GM12878 (cell line): ENCODE data around the gene SPOP. TPM values are rescaled to one million over a fixed set of nuclear protein-coding genes. Genes with fewer than 3 reads are reported as not detected.

Experiments used
- ATAC-seq: fragments of 200-7000 bp; cut with Tn5 transposase; 3 replicates; pipeline ENCODE4 v1.9.1; 2020; ENCODE audit warnings: mild to moderate bottlenecking, moderate library complexity
- BruUV-seq: library from RNA; stranded (reverse); fragments of 400-500 nt; replicated peaks from 2 replicates; lab custom pipeline; 2021; lab: Mats Ljungman, UMichigan
- CTCF ChIA-PET: fragments of 300-600 bp; sonication (Branson Sonifier 250); formaldehyde crosslinking; extraction: SDS; loops from one replicate; lab custom pipeline; 2021; ENCODE audit warnings: inconsistent platforms; lab: Yijun Ruan, JAX
- POLR2A ChIA-PET: fragments of 350-600 bp; formaldehyde crosslinking; extraction: SDS; loops from one replicate; lab custom pipeline; 2021; ENCODE audit warnings: inconsistent platforms; lab: Charles Lee
- RAD21 ChIA-PET: fragments of 300-600 bp; sonication (Branson Sonifier 250); formaldehyde crosslinking; loops from one replicate; lab custom pipeline; 2023; ENCODE audit warnings: antibody characterized with exemption; ENCODE audit not compliant: unreplicated experiment; lab: Charles Lee
- SMC1A ChIA-PET: fragments of 300-600 bp; sonication (Branson Sonifier 250); formaldehyde crosslinking; loops from one replicate; lab custom pipeline; 2023; ENCODE audit not compliant: unreplicated experiment, uncharacterized antibody; lab: Charles Lee
- DNase-seq: peaks from one replicate; pipeline ENCODE4 v3.0.0-alpha.2; 2011; ENCODE audit warnings: low read depth, low spot score
- FAIRE-seq: peaks from 3 replicates; lab custom pipeline; 2011; peaks lifted over from hg19 to GRCh38; lab: Jason Lieb, UNC
- H2AFZ ChIP-seq: 2 replicates; pipeline ENCODE4 v1.6.0; 2011; ENCODE audit warnings: low read depth, low read length, control low read depth; ENCODE audit not compliant: control insufficient read depth
- H3K27ac ChIP-seq: 2 replicates; pipeline ENCODE4 v1.5.1; 2011; ENCODE audit warnings: control low read depth; ENCODE audit not compliant: control insufficient read depth, insufficient read depth
- H3K27me3 ChIP-seq, 2 experiments: replicated peaks in 1 of 2; 2 replicates each; pipeline versions ENCODE4 v1.6.0 to v1.6.1; 2011; ENCODE audit warnings: low read length in 1 of 2; ENCODE audit not compliant: control insufficient read depth in 2 of 2, insufficient read depth in 2 of 2
- H3K36me3 ChIP-seq, 2 experiments: 2 replicates each; pipeline ENCODE4 v1.5.1; 2011; ENCODE audit warnings: low read length in 1 of 2; ENCODE audit not compliant: control insufficient read depth in 2 of 2, insufficient read depth in 2 of 2
- H3K4me1 ChIP-seq: 2 replicates; pipeline ENCODE4 v1.6.1; 2011; ENCODE audit warnings: mild to moderate bottlenecking, low read length, moderate library complexity, mixed read lengths; ENCODE audit not compliant: control insufficient read depth, insufficient read depth
- H3K4me2 ChIP-seq: 2 replicates; pipeline ENCODE4 v1.6.0; 2011; ENCODE audit warnings: control low read depth; ENCODE audit not compliant: control insufficient read depth, insufficient read depth
- H3K4me3 ChIP-seq: fragments of 200-600 bp; sonication (generic); 2 replicates; pipeline ENCODE4 v1.5.1; 2016
- H3K79me2 ChIP-seq: 2 replicates; pipeline ENCODE4 v1.6.0; 2011; ENCODE audit warnings: low read length; ENCODE audit not compliant: control insufficient read depth, insufficient read depth
- H3K9ac ChIP-seq: 2 replicates; pipeline ENCODE4 v1.8.0; 2011; ENCODE audit warnings: low read length, control low read depth, mixed read lengths; ENCODE audit not compliant: control insufficient read depth, insufficient read depth
- H3K9me3 ChIP-seq: replicated peaks from 3 replicates; pipeline ENCODE4 v1.5.1; 2011; ENCODE audit warnings: mild to moderate bottlenecking, low read length; ENCODE audit not compliant: control insufficient read depth, insufficient read depth
- H4K20me1 ChIP-seq: 2 replicates; pipeline ENCODE4 v1.6.0; 2011; ENCODE audit not compliant: control insufficient read depth, insufficient read depth
- ASH2L ChIP-seq: fragments of 300-600, 200-600 bp; sonication (generic); IDR thresholded peaks from 2 replicates; pipeline ENCODE4 v1.6.1; 2017; ENCODE audit warnings: low read depth, mild to moderate bottlenecking, borderline replicate concordance
- BHLHE40 ChIP-seq, 2 experiments: fragments of 450-650 bp in 1 of 2; IDR thresholded peaks; 2 replicates each; pipeline ENCODE4 v1.6.1; 2011 to 2017; ENCODE audit warnings: low read depth in 2 of 2, borderline replicate concordance in 1 of 2, improper control_type of control experiment in 1 of 2, low read length in 1 of 2, mild to moderate bottlenecking in 1 of 2
- CBFB ChIP-seq: IDR thresholded peaks from 2 replicates; pipeline ENCODE4 v1.6.1; 2016; ENCODE audit warnings: antibody characterized with exemption, low read depth
- CHD2 ChIP-seq: IDR thresholded peaks from 2 replicates; pipeline ENCODE4 v1.6.1; 2011; ENCODE audit warnings: low read depth, low read length, improper control_type of control experiment, borderline replicate concordance
- ESRRA ChIP-seq: IDR thresholded peaks from 2 replicates; pipeline ENCODE4 v1.6.1; 2012; ENCODE audit warnings: mild to moderate bottlenecking, low read length, improper control_type of control experiment
- IRF4 ChIP-seq: IDR thresholded peaks from 2 replicates; pipeline ENCODE4 v1.6.1; 2011; ENCODE audit warnings: low read depth, low read length
- NRF1 ChIP-seq: conservative IDR thresholded peaks from 2 replicates; pipeline ENCODE4 v1.6.1; 2011; ENCODE audit warnings: mild to moderate bottlenecking, low read depth, low read length, improper control_type of control experiment
- RELA ChIP-seq: fragments of 450-650 bp; IDR thresholded peaks from 2 replicates; pipeline ENCODE4 v1.8.0; 2014; ENCODE audit warnings: borderline replicate concordance; ENCODE audit not compliant: partially characterized antibody
- ZBED1 ChIP-seq: IDR thresholded peaks from 2 replicates; pipeline ENCODE4 v1.6.1; 2016; ENCODE audit warnings: borderline replicate concordance
- ZNF274 ChIP-seq: IDR thresholded peaks from one replicate; pipeline ENCODE4 v1.8.0; 2011; ENCODE audit not compliant: insufficient read length, insufficient read depth
- ZNF592 ChIP-seq: fragments of 450-650 bp; IDR thresholded peaks from 2 replicates; pipeline ENCODE4 v1.6.1; 2017; ENCODE audit warnings: mild to moderate bottlenecking, moderate library complexity
- ZNF622 ChIP-seq: fragments of 450-650 bp; IDR thresholded peaks from 2 replicates; pipeline ENCODE4 v1.6.1; 2017; ENCODE audit warnings: mild to moderate bottlenecking, inconsistent platforms
- WGBS: methylation state at CpG from one replicate; pipeline ENCODE4 v1.1.6; 2016; ENCODE audit warnings: low lambda C conversion rate; ENCODE audit not compliant: insufficient replicate concordance, insufficient coverage; ENCODE audit errors: missing lambda C conversion rate; 5-methylcytosine and 5-hydroxymethylcytosine counted together
- in situ Hi-C: fragments of 300-500 bp; cut with MboI; formaldehyde crosslinking; loops from 9 replicates; pipeline ENCODE4 v1.14.3; 2018; ENCODE audit warnings: mixed read lengths
- intact Hi-C: fragments of 100-400 bp; cut with micrococcal nuclease; formaldehyde crosslinking; loops from one replicate; pipeline ENCODE4 v1.14.2; 2022; ENCODE audit not compliant: unreplicated experiment
- polyA plus RNA-seq, 11 experiments: library from polyadenylated mRNA; depleted of rRNA in 4 of 11; unstranded in 6 of 11; stranded (reverse) in 5 of 11; fragments of >200 nt; fragmentation: Nextera tagmentation in 4 of 11; fragmentation: Illumina TruSeq in 1 of 11; extraction: Ambion mirVana in 4 of 11; extraction: Trizol in 1 of 11; gene quantifications; 1 replicate in 1 of 11; 2 replicates in 10 of 11; pipeline versions ENCODE4 v1.2.1 to v1.2.3, GENCODE V29; 2011 to 2016; ENCODE audit warnings: inconsistent platforms in 2 of 11, missing spikeins in 2 of 11, low read depth in 1 of 11
- total RNA-seq, 4 experiments: library from RNA; depleted of rRNA in 3 of 4; stranded (reverse); fragments of >200 nt in 3 of 4; fragmentation: Illumina TruSeq in 1 of 4; extraction: Trizol in 1 of 4; gene quantifications; 2 replicates each; pipeline versions ENCODE4 v1.2.1 to v1.2.3, GENCODE V29; 2013 to 2021
- TF ChIP-seq, protein P1 (sequence below): fragments of 450-650 bp; formaldehyde crosslinking; IDR thresholded peaks from 2 replicates; pipeline ENCODE4 v1.4.0; 2020; ENCODE audit warnings: mild to moderate bottlenecking, moderate library complexity

SPOP gene
- total and polyA plus RNA-seq, 10 of the 15 experiments (the other 5 are each of a cell fraction or from before 2014, with no cell fraction given): 35.1 to 80.4 (median 44.7) TPM

DNA sequence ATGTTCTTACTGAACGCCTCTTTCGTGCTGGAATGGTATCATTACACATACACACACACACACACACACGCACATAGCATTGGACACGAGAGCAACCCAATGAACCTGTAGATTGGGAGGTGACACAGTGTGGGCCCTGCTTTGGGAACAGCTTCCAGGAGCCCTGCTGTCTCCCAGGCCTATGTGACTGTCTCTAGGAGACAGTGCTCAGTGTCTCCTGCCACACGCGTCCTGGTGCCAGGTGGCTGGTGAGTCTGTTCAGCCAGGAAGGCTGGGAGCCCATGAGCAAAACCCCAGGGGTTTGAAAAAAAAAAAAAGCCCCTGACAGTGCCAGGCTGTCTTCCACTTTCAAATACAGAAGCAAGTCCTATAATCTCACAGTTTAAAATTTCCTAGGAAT is 2.4 kb upstream of the SPOP start (continued):
- no peak for TF ChIP-seq ZBED1
- TF ChIP-seq ZNF622: no peak
- TF ChIP-seq ZNF592: no peak
- no peak for TF ChIP-seq ZNF274

DNA sequence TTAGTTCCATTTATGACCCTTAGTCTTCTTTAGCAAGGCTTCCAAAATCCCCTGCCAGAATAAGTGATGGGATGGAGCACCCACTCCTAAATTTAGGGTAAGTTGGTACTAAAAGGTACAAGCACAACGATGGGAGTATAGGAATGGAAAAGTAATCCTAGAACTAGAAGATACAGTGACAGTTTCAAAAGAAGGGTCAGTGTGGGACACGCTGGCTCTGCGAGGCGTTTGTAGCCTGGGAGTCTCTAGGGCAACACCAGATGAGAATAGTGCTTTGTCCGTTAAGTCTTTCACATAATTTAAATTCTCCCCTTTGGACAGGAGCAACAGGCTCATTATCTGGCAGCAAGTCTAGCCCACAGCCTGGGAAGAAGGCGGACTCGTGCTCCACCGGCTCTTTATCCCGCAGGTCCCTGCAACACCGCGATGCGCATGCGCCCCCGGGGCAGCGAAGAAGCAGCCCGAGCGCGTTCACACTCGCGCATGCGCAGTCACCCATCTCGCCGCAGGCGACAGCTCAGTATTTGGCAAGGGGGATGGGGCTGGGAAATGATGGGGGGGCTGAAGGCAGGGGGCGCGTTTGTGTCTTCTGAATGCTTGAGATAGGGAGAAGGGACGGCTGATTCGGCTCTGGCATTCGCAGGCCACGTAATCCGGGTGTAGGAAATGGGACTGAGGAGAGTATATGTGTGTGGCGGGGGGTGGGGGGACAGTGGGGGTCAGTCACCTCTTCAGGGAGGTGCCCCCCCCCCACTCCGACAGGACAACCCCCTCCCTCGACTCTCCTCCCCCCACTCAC is 564 bp downstream of the SPOP start:
- ChIA-PET RAD21 (interaction anchor here (0.6 to 1.4 kb wide), 9 partner anchors 25 to 111 kb away, joined by 3 to 7 read pairs (median 3); no protein-coding TSS in a partner anchor), SMC1A (interaction anchor here (0.7 to 2.1 kb wide), 5 partner anchors 19 to 112 kb away, joined by 3 to 11 read pairs (median 4); no protein-coding TSS in a partner anchor), POLR2A (interaction anchor here (0.6 to 1.5 kb wide), 11 partner anchors 10 to 1042 kb away, joined by 3 to 10 read pairs (median 7); no protein-coding TSS in a partner anchor), CTCF (interaction anchor here (0.6 to 2.0 kb wide), 7 partner anchors 20 to 119 kb away, joined by 3 to 6 read pairs (median 4); no protein-coding TSS in a partner anchor)
- H3K4me1 ChIP-seq: peaks cover 4% of the 10 kb centered on the region; the same call in 1 of the 2 replicates
- H4K20me1 ChIP-seq: peaks cover 3% of the 10 kb centered on the region; the same call in 1 of the 2 replicates
- no peaks in the 10 kb centered on the region for H3K9me3 ChIP-seq
- peak overlapping the region; percentile 89 for H3K27ac ChIP-seq
- in situ Hi-C loops (no loop called here), intact Hi-C loops (loop anchor here (5.0 kb wide), 1 partner anchor 40 kb away; no protein-coding TSS in a partner anchor)
- peak; percentile 31 for FAIRE-seq
- no peaks in the 10 kb centered on the region; a peak in 1 of 4 replicates for H3K36me3 ChIP-seq
- no TSS peak for BruUV-seq
- DNase-seq: peak; percentile 75
- 1% methylated on average over 32 of the region's 34 CpGs for WGBS
- H3K27me3 ChIP-seq: no peaks in the 10 kb centered on the region; a peak in 1 of 4 replicates
- peak overlapping the region; percentile 76 for H2AFZ ChIP-seq
- H3K4me2 ChIP-seq: peak overlapping the region; percentile 95
- H3K79me2 ChIP-seq: peaks cover 44% of the 10 kb centered on the region
- H3K9ac ChIP-seq: peak overlapping the region; percentile 83
- peak; percentile 80 for ATAC-seq
- H3K4me3 ChIP-seq: peak overlapping the region; percentile 80
- TF ChIP-seq NRF1 (peak; percentile 96), CHD2 (no peak), ESRRA (0 out of 2 replicates have a peak, but pooled peaks have one; percentile 54), IRF4 (no peak), CBFB (0 out of 2 replicates have a peak, but pooled peaks have one; percentile 3), ASH2L (no peak), RELA (no peak), BHLHE40 (IDR thresholded peaks at IDR 0.05; ENCODE audit: borderline replicate concordance in 1 of 2, low read depth in 2 of 2, low read length in 1 of 2) (peak in 1 of 2 experiments; percentile 25; a peak in 1 of 4 replicates)
- TF ChIP-seq, protein P1, sequence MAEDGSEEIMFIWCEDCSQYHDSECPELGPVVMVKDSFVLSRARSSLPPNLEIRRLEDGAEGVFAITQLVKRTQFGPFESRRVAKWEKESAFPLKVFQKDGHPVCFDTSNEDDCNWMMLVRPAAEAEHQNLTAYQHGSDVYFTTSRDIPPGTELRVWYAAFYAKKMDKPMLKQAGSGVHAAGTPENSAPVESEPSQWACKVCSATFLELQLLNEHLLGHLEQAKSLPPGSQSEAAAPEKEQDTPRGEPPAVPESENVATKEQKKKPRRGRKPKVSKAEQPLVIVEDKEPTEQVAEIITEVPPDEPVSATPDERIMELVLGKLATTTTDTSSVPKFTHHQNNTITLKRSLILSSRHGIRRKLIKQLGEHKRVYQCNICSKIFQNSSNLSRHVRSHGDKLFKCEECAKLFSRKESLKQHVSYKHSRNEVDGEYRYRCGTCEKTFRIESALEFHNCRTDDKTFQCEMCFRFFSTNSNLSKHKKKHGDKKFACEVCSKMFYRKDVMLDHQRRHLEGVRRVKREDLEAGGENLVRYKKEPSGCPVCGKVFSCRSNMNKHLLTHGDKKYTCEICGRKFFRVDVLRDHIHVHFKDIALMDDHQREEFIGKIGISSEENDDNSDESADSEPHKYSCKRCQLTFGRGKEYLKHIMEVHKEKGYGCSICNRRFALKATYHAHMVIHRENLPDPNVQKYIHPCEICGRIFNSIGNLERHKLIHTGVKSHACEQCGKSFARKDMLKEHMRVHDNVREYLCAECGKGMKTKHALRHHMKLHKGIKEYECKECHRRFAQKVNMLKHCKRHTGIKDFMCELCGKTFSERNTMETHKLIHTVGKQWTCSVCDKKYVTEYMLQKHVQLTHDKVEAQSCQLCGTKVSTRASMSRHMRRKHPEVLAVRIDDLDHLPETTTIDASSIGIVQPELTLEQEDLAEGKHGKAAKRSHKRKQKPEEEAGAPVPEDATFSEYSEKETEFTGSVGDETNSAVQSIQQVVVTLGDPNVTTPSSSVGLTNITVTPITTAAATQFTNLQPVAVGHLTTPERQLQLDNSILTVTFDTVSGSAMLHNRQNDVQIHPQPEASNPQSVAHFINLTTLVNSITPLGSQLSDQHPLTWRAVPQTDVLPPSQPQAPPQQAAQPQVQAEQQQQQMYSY (CRISPR knock-in tag): 0 out of 2 replicates have a peak, but pooled peaks have one; percentile 22
